Measurements from ENCODE around the gene GRIN3B. TPM values are rescaled to one million over a fixed set of nuclear protein-coding genes. Genes with fewer than 3 reads are reported as not detected.
A peak's percentile ranks its signal among the peaks of the same experiment; 100 is the strongest.

Gene GRIN3B
- total RNA-seq, 4 donors from 2014 or later, result not detected

- DNase-seq (no peak), ATAC-seq (no peak)
- Histone ChIP-seq H3K4me3 (no peak overlapping the region), H3K27ac (no peak overlapping the region), H3K27me3 (peaks cover 44 to 46% (median 44%) of the 10 kb centered on the region in 3 donors), H3K9me3 (no peaks in the 10 kb centered on the region), H3K4me1 (peaks cover 0 to 9% of the 10 kb centered on the region in 2 donors), H3K36me3 (peaks cover 0 to 22% of the 10 kb centered on the region in 2 donors)
- in situ Hi-C loops (cut with MboI; ENCODE audit: low sequenced_read_pairs in 4 of 4) (loop anchor here in 1 of 4 donors (25.0 kb wide), 1 partner anchor 133 kb away; the partner anchor contains the start of genes CFD and ELANE), intact Hi-C loops (cut with DNase I; ENCODE audit: low total_unique reads) (no loop called here)
- no peak for TF ChIP-seq CTCF (IDR thresholded peaks at IDR 0.05 in 4 of 5, conservative IDR thresholded peaks at IDR 0.05 in 1 of 5)
Observed at GRCh38 chr19:995051-995827, 5.0 kb upstream of the GRIN3B start.

DNA sequence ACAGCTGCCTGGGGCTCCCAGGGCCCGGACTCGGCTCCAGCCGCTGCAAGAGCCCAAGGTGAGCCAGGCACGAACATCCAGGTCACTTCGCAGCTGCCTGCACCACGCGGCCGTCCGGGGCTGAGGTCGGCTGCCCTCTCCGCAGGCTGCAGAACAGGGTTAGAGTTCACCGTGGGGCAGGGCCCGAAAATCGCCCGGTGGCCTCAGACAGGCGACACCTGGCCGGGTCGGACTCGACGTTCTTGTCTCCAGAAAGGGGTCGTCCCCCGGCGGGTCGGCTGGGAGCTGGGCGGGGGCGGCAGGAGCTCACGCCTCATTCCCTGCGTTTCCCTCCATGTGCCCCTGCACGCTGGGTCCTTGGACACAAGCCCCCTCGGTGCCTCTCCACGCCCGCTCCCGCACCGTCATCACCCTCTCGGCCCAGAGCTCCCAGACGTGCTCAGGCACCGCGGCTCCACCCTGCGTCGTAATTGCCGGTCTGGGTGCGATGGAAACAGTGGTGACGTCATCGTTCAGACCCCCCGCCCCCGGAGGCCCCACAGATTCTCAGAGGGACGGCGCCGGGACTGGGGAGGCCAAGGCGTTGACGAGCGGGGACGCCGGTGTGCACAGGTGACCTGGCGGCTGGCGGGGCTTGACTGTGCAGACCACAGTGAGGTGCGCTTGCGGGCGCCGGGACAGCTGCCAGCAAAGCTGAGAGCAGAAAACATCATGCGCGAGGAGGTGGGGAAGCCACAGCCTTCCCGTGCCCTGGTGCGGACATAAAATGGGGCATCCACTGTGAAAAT is 4.0 kb upstream of the GRIN3B start:
- Histone ChIP-seq H3K27me3 (peaks cover 51 to 54% (median 51%) of the 10 kb centered on the region in 3 donors), H3K36me3 (peaks cover 0 to 15% of the 10 kb centered on the region in 2 donors), H3K4me3 (peak overlapping the region in 1 of 4 donors; percentile 17), H3K4me1 (peaks cover 0 to 9% of the 10 kb centered on the region in 2 donors), H3K27ac (no peak overlapping the region), H3K9me3 (no peaks in the 10 kb centered on the region)
- no peak for ATAC-seq
- in situ Hi-C loops (cut with MboI; ENCODE audit: low sequenced_read_pairs in 4 of 4), result loop anchor here in 1 of 4 donors (25.0 kb wide), 1 partner anchor 134 kb away; the partner anchor contains the start of genes CFD and ELANE
- TF ChIP-seq CTCF (IDR thresholded peaks at IDR 0.05 in 4 of 5, conservative IDR thresholded peaks at IDR 0.05 in 1 of 5) (no peak), POLR2A (IDR thresholded peaks at IDR 0.05) (no peak)
- DNase-seq, result no peak
- intact Hi-C loops (cut with DNase I; ENCODE audit: low total_unique reads), result no loop called here

GRCh38 chr19:998064-998463 is 2.2 kb upstream of the GRIN3B start:
- intact Hi-C loops (cut with DNase I; ENCODE audit: low total_unique reads) (no loop called here), in situ Hi-C loops (cut with MboI; ENCODE audit: low sequenced_read_pairs in 4 of 4) (loop anchor here in 1 of 4 donors (25.0 kb wide), 1 partner anchor 136 kb away; the partner anchor contains the start of genes CFD and ELANE)
- H3K9me3 ChIP-seq, result no peaks in the 10 kb centered on the region
- H3K4me1 ChIP-seq, result peaks cover 0 to 9% of the 10 kb centered on the region in 2 donors
- peaks cover 0 to 5% of the 10 kb centered on the region in 2 donors for H3K36me3 ChIP-seq
- H3K27ac ChIP-seq, result no peak overlapping the region
- peaks cover 62 to 70% (median 65%) of the 10 kb centered on the region in 3 donors for H3K27me3 ChIP-seq
- no peak overlapping the region for H3K4me3 ChIP-seq
- DNase-seq, result no peak
- no peak for ATAC-seq
- TF ChIP-seq POLR2A (IDR thresholded peaks at IDR 0.05) (no peak), CTCF (IDR thresholded peaks at IDR 0.05 in 4 of 5, conservative IDR thresholded peaks at IDR 0.05 in 1 of 5) (no peak)

DNA sequence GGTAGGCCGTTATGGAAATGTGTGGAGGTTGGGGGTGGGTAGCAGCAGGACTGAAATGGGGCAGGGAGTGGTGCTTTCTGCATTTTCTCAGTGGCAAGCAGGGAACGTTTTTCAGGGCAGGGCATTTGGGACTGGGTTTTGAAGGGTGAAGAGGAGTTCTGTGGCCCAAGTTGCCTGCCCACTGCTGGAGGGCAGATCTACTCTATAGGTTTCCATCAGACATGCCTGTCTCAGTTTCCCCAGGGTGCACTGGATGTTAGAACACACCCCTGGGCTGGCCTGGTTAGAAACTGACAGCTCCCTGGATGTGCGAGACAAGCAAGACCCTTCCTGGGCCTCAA is 870 bp upstream of the GRIN3B start:
- H3K36me3 ChIP-seq, result no peaks in the 10 kb centered on the region
- no peak for DNase-seq
- H3K27me3 ChIP-seq, result peaks cover 63 to 78% (median 65%) of the 10 kb centered on the region in 3 donors
- TF ChIP-seq POLR2A (IDR thresholded peaks at IDR 0.05), result no peak
- H3K27ac ChIP-seq, result no peak overlapping the region
- H3K9me3 ChIP-seq, result no peaks in the 10 kb centered on the region
- in situ Hi-C loops (cut with MboI; ENCODE audit: low sequenced_read_pairs in 4 of 4), result loop anchor here in 1 of 4 donors (25.0 kb wide), 1 partner anchor 137 kb away; the partner anchor contains the start of genes CFD and ELANE
- ATAC-seq, result no peak
- peaks cover 0 to 9% of the 10 kb centered on the region in 2 donors for H3K4me1 ChIP-seq
- no peak overlapping the region for H3K4me3 ChIP-seq
- intact Hi-C loops (cut with DNase I; ENCODE audit: low total_unique reads), result no loop called here
